Measurements from ENCODE around the gene OR52A1.

GRCh38 chr11:5200582-5200981 lies 46.0 kb upstream of the OR52A1 start, which contains the start of gene OR51V1:
- TF ChIP-seq PURB (CRISPR knock-in tag; IDR thresholded peaks at IDR 0.05; ENCODE audit: low read depth), result no peak
- TF ChIP-seq CREB1 (IDR thresholded peaks at IDR 0.05), result no peak
- TF ChIP-seq CREB1 (CRISPR knock-in tag; IDR thresholded peaks at IDR 0.05), result no peak
- TF ChIP-seq CHAMP1 (IDR thresholded peaks at IDR 0.05), result no peak
- TF ChIP-seq KLF10 (CRISPR knock-in tag; IDR thresholded peaks at IDR 0.05), result no peak
- no peak for TF ChIP-seq NCOA1 (IDR thresholded peaks at IDR 0.05; ENCODE audit: low read depth)
- TF ChIP-seq YY1 (IDR thresholded peaks at IDR 0.05; ENCODE audit: borderline replicate concordance in 1 of 3, control insufficient read depth in 1 of 3, extremely low read depth in 1 of 3, insufficient read depth in 3 of 3, insufficient read length in 1 of 3, insufficient replicate concordance in 2 of 3, low read depth in 1 of 3, low read length in 2 of 3), result no peak
- TF ChIP-seq JUND (IDR thresholded peaks at IDR 0.05; ENCODE audit: borderline replicate concordance, low read depth, low read length), result no peak
- no peak for TF ChIP-seq JUND (tag; IDR thresholded peaks at IDR 0.05; ENCODE audit: borderline replicate concordance, low read depth, low read length)
- TF ChIP-seq CTCF (IDR thresholded peaks at IDR 0.05 in 2 of 3, conservative IDR thresholded peaks at IDR 0.05 in 1 of 3; ENCODE audit: insufficient read depth in 2 of 3, low read depth in 1 of 3, low read length in 3 of 3), result no peak
- TF ChIP-seq ZFP36 (IDR thresholded peaks at IDR 0.05; ENCODE audit: low read depth, low read length, partially characterized antibody), result no peak
- TF ChIP-seq E2F4 (CRISPR knock-in tag; IDR thresholded peaks at IDR 0.05; ENCODE audit: low read depth), result no peak
- TF ChIP-seq SMARCA4 (IDR thresholded peaks at IDR 0.05), result no peak
- no peak for TF ChIP-seq HNRNPL (IDR thresholded peaks at IDR 0.05; ENCODE audit: low read depth, low read length)
- TF ChIP-seq EP300 (IDR thresholded peaks at IDR 0.05; ENCODE audit: low read length), result no peak
- TF ChIP-seq ZNF830 (CRISPR knock-in tag; IDR thresholded peaks at IDR 0.05), result no peak
